Measurements from ENCODE around the gene ANGPT4. TPM values are rescaled to one million over a fixed set of nuclear protein-coding genes. Genes with fewer than 3 reads are reported as not detected.
"Not testable (repeated sequence)": the region's sequence is repeated elsewhere in the genome, so short reads cannot be mapped to it uniquely, and the experiment has no call there.

The ANGPT4 gene
- total RNA-seq, 2 donors from 2014 or later, result 0.11 TPM; not detected in 1

DNA sequence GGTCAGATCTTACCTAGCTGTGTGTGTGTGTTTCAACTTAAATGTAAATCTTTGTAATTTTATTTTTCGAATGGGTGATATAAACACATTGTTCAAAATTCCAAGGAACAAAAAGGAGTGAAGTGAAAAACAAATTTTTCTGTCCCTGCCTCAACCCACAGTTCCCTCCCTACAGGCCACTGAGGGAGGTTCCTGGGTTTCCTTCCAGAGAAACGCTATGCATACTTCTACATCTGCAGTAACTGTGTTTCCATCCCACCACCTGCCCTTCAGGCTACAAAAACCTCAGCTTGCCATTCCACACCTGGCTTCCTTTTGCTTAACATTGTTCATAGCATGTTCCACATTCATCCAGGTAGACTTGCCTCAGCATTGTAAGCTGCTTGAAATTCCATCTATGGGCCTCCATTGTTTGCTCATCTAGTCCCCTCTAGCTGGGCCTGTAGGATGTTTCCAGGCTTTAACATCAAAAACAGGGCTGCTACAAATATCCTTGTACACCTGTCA lies 12.0 kb downstream of the ANGPT4 start:
- no peak overlapping the region for H3K27ac ChIP-seq
- H3K27me3 ChIP-seq, result no peaks in the 10 kb centered on the region
- H3K36me3 ChIP-seq, result no peaks in the 10 kb centered on the region
- TF ChIP-seq, protein P1, sequence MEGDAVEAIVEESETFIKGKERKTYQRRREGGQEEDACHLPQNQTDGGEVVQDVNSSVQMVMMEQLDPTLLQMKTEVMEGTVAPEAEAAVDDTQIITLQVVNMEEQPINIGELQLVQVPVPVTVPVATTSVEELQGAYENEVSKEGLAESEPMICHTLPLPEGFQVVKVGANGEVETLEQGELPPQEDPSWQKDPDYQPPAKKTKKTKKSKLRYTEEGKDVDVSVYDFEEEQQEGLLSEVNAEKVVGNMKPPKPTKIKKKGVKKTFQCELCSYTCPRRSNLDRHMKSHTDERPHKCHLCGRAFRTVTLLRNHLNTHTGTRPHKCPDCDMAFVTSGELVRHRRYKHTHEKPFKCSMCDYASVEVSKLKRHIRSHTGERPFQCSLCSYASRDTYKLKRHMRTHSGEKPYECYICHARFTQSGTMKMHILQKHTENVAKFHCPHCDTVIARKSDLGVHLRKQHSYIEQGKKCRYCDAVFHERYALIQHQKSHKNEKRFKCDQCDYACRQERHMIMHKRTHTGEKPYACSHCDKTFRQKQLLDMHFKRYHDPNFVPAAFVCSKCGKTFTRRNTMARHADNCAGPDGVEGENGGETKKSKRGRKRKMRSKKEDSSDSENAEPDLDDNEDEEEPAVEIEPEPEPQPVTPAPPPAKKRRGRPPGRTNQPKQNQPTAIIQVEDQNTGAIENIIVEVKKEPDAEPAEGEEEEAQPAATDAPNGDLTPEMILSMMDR (IDR thresholded peaks at IDR 0.05), result no peak
- H3K4me3 ChIP-seq, result no peak overlapping the region
- no peaks in the 10 kb centered on the region for H3K4me1 ChIP-seq
- DNase-seq (ENCODE audit: low spot score), result no peak
- no peaks in the 10 kb centered on the region for H3K9me3 ChIP-seq

DNA sequence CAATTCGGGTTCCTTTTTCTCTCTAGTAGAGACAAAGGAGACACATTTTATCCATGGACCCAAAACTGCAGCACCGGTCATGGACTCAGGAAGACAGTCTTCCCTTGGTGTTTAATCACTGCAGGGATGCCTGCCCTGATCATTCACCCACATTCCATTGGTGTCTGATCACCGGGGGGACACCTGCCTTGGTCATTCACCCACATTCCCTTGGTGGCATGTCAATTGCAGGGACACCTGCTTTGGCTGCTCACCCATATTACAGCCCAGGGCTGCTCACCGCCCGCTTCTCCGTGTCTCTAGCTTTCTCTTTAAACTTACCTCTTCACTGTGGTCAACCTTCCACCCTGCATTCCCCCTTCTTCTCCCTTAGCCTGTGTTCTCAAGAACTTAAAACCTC lies 18.7 kb downstream of the ANGPT4 start:
- not testable (repeated sequence) for DNase-seq (ENCODE audit: low spot score); H3K9me3 ChIP-seq; H3K27ac ChIP-seq; H3K27me3 ChIP-seq; H3K36me3 ChIP-seq; H3K4me3 ChIP-seq; H3K4me1 ChIP-seq

DNA sequence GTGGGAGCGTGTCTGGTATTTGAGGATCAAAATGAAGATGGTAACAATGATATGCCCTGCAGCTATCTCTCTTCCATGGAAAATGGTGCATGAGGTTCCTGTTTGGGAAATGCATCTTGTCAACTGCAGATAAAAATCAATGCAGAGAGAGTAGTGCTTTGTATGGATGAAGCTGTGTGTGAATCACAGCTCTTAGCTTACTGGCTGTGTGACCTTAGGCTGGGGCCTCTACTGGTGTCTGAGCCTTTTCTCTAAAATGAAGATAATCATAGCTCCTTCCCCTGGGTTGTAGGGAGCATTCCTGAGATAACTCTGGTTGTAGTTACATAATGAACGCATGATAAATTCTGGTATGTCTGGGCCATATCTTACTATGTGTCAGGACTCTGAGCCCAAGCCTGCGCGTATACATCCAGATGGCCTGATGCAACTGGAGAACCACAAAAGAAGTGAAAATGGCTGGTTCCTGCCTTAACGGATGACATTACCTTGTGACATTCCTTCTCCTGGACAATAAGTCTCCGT lies 19.6 kb downstream of the ANGPT4 start:
- no peak for DNase-seq (ENCODE audit: low spot score)
- TF ChIP-seq, protein P1 (IDR thresholded peaks at IDR 0.05), result no peak
- H3K4me1 ChIP-seq, result peaks cover 0 to 2% of the 10 kb centered on the region in 2 donors
- no peaks in the 10 kb centered on the region for H3K36me3 ChIP-seq
- H3K4me3 ChIP-seq, result no peak overlapping the region
- H3K27ac ChIP-seq, result no peak overlapping the region
- H3K27me3 ChIP-seq, result no peaks in the 10 kb centered on the region
- H3K9me3 ChIP-seq, result no peaks in the 10 kb centered on the region

DNA sequence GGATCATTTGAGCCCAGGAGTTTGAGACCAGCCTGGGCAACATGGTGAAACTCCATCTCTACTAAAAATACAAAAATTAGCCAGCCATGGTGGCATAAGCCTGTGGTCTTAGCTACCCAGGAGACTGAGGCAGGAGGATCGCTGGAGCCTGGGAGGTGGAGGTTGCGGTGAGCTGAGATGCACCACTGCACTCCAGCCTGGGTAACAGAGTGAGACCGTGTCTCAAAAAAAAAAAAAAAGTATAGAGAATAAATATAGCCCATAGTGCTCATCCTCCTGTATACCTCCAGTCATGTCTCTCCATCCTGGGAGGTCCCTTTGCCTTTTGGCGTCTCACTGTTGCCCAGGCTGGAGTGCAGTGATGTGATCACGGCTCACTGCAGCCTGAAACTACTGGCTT lies 23.8 kb downstream of the ANGPT4 start:
- H3K9me3 ChIP-seq; H3K4me3 ChIP-seq; H3K27me3 ChIP-seq; DNase-seq (ENCODE audit: low spot score); H3K36me3 ChIP-seq; H3K27ac ChIP-seq: not testable (repeated sequence)
- peaks cover 0 to 19% of the 10 kb centered on the region in 2 donors for H3K4me1 ChIP-seq

DNA sequence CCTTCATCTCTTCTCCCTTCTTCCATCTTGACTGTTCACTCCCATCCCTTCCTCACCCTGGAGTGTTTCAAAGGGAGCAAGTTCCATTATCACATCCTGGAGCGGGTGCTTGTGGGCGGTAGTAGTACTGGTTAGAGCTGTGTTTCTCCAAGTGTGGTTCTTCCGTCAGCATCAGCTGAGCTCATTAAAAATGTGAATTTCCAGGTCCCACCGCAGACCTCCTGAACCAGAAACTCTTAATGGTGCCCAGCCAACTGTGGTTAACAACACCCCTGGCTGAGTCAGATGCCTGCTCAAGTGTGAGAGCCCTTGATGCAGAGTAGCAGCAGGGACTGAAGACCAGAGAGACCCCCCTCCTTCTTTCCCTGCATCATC lies 24.4 kb downstream of the ANGPT4 start:
- DNase-seq (ENCODE audit: low spot score), result no peak
- TF ChIP-seq, protein P1 (IDR thresholded peaks at IDR 0.05), result no peak
- peaks cover 0 to 19% of the 10 kb centered on the region in 2 donors for H3K4me1 ChIP-seq
- H3K27ac ChIP-seq, result no peak overlapping the region
- no peak overlapping the region for H3K4me3 ChIP-seq
- no peaks in the 10 kb centered on the region for H3K9me3 ChIP-seq
- H3K27me3 ChIP-seq, result no peaks in the 10 kb centered on the region
- no peaks in the 10 kb centered on the region for H3K36me3 ChIP-seq

DNA sequence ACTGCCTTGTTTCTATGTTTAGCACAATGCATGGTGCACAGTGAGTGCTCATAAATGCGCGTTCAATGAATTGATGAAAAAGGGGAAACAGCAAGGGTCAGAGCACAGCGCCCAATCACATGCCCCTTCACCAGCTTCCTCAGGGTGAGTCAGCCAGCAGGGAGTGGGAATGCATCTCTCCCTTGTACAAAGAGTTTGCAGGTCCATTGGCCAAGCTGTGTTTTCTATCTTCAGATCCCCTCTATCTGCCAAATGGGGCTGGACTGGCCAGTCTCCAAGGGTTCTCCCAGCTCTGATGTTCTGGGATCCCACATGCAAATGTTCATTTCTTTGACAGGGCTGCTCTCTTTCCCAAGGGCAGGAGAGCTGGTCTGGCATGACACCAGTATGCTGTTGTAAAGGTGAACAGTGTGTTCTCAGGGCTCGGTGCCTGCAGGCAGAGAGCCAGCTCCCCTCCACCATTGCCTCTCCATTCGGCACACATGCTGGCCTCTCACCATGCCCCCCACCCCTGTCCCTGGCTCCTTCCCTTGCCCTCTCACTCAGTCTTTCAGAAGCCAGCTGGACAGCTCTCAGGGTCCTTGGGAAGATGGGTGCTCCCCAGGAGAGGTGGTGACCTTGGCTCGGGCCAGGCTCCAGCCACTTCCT lies 25.0 kb downstream of the ANGPT4 start:
- Histone ChIP-seq H3K9me3 (no peaks in the 10 kb centered on the region), H3K36me3 (no peaks in the 10 kb centered on the region), H3K27ac (no peak overlapping the region), H3K4me1 (peaks cover 0 to 19% of the 10 kb centered on the region in 2 donors), H3K4me3 (no peak overlapping the region), H3K27me3 (no peaks in the 10 kb centered on the region)
- TF ChIP-seq, protein P1 (IDR thresholded peaks at IDR 0.05), result no peak
- peak; percentile 74 for DNase-seq (ENCODE audit: low spot score)

DNA sequence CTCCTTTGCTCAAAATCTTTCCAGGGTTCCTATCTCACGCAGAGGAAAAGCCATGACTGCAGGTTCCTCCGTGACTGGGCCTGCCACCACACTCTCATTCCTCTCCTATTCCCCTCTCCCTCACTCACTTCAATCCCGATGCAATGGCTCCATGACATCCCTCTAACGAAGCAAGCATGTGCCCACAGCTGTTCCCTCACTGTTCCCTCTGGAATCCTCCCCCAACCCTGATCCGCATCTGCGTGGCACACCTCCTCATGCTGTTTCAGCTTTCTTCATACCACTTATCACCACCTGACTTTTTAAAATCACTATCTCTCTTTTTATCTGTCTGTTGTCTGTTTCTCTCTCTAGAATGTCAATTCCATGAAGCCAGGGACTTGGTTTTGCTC lies 25.5 kb downstream of the ANGPT4 start:
- Histone ChIP-seq H3K4me3 (no peak overlapping the region), H3K27ac (no peak overlapping the region), H3K36me3 (no peaks in the 10 kb centered on the region), H3K9me3 (no peaks in the 10 kb centered on the region), H3K4me1 (peaks cover 0 to 19% of the 10 kb centered on the region in 2 donors), H3K27me3 (no peaks in the 10 kb centered on the region)
- TF ChIP-seq, protein P1 (IDR thresholded peaks at IDR 0.05), result no peak
- no peak for DNase-seq (ENCODE audit: low spot score)
